GM23248 (cell line): ENCODE measurements around the gene OLFML1. TPM values are rescaled to one million over a fixed set of nuclear protein-coding genes. Genes with fewer than 3 reads are reported as not detected.
A peak's percentile ranks its signal among the peaks of the same experiment; 100 is the strongest.

Source experiments
- DNase-seq: peaks from one replicate; pipeline ENCODE4 v3.0.0-alpha.2; 2015
- H2AFZ ChIP-seq: fragments of 200-600 bp; sonication (generic); 2 replicates; pipeline ENCODE4 v1.6.1; 2016; ENCODE audit warnings: antibody characterized with exemption
- H3F3A ChIP-seq: fragments of 200-600 bp; sonication (generic); 2 replicates; pipeline ENCODE4 v1.6.1; 2016; ENCODE audit warnings: mild to moderate bottlenecking, antibody characterized with exemption, mixed run types; ENCODE audit not compliant: insufficient read depth
- H3K27ac ChIP-seq: fragments of 200-600 bp; sonication (generic); 2 replicates; pipeline ENCODE4 v1.5.1; 2016; ENCODE audit warnings: mild to moderate bottlenecking
- H3K27me3 ChIP-seq: fragments of 200-600 bp; sonication (generic); replicated peaks from 2 replicates; pipeline ENCODE4 v1.6.1; 2016; ENCODE audit warnings: mild to moderate bottlenecking; ENCODE audit not compliant: insufficient read depth
- H3K36me3 ChIP-seq: fragments of 200-600 bp; sonication (generic); 2 replicates; pipeline ENCODE4 v1.6.1; 2016; ENCODE audit warnings: low read depth, mild to moderate bottlenecking
- H3K4me1 ChIP-seq: fragments of 200-600 bp; sonication (generic); 2 replicates; pipeline ENCODE4 v1.6.1; 2016; ENCODE audit warnings: mild to moderate bottlenecking; ENCODE audit not compliant: insufficient read depth
- H3K4me2 ChIP-seq: fragments of 200-600 bp; sonication (generic); one replicate; pipeline ENCODE4 v1.6.1; 2016; ENCODE audit warnings: mild to moderate bottlenecking; ENCODE audit not compliant: unreplicated experiment
- H3K4me3 ChIP-seq: fragments of 200-600 bp; sonication (generic); 2 replicates; pipeline ENCODE4 v1.5.1; 2016; ENCODE audit warnings: mild to moderate bottlenecking
- H3K79me2 ChIP-seq: fragments of 200-600 bp; sonication (generic); 2 replicates; pipeline ENCODE4 v1.6.1; 2016; ENCODE audit warnings: mild to moderate bottlenecking; ENCODE audit not compliant: insufficient read depth
- H3K9ac ChIP-seq: fragments of 200-600 bp; sonication (generic); 2 replicates; pipeline ENCODE4 v1.6.1; 2016; ENCODE audit warnings: mild to moderate bottlenecking
- H3K9me2 ChIP-seq: fragments of 200-600 bp; sonication (generic); 2 replicates; pipeline ENCODE4 v1.6.1; 2016; ENCODE audit warnings: mixed run types, mild to moderate bottlenecking, moderate library complexity; ENCODE audit not compliant: insufficient read depth
- H3K9me3 ChIP-seq: fragments of 200-600 bp; sonication (generic); one replicate; pipeline ENCODE4 v1.6.1; 2017; ENCODE audit warnings: low read depth
- H4K20me1 ChIP-seq: fragments of 200-600 bp; sonication (generic); 2 replicates; pipeline ENCODE4 v1.6.0; 2016; ENCODE audit not compliant: insufficient read depth
- EZH2 ChIP-seq: fragments of 200-600 bp; sonication (generic); IDR thresholded peaks from 2 replicates; pipeline ENCODE4 v1.6.1; 2018; ENCODE audit warnings: antibody characterized with exemption, mild to moderate bottlenecking; ENCODE audit not compliant: insufficient read depth, poor library complexity, severe bottlenecking
- EZH2phosphoT487 ChIP-seq: fragments of 200-600 bp; sonication (generic); IDR thresholded peaks from 2 replicates; pipeline ENCODE4 v1.6.1; 2018; ENCODE audit warnings: antibody characterized with exemption, moderate library complexity, mild to moderate bottlenecking, low read depth; ENCODE audit not compliant: insufficient read depth
- WGBS, 2 experiments: methylation state at CpG; one replicate each; pipeline ENCODE4 v1.1.6; 2015 to 2017; ENCODE audit warnings: low lambda C conversion rate in 2 of 2, low coverage in 1 of 2; ENCODE audit errors: missing lambda C conversion rate in 2 of 2; 5-methylcytosine and 5-hydroxymethylcytosine counted together
- in situ Hi-C: fragments of 300-500 bp; cut with MboI; formaldehyde crosslinking; loops from 2 replicates; pipeline ENCODE4 v1.15.0; 2020
- polyA plus RNA-seq: library from polyadenylated mRNA; unstranded; fragments of >200 nt; fragmentation: Nextera tagmentation; extraction: Ambion mirVana; gene quantifications from 2 replicates; pipeline ENCODE4 v1.2.1, GENCODE V29; 2016
- total RNA-seq: library from RNA; depleted of rRNA; stranded (reverse); fragments of >200 nt; shearing (Covaris generic); gene quantifications from 2 replicates; pipeline ENCODE4 v1.2.3, GENCODE V29; 2014

The OLFML1 gene
- total and polyA plus RNA-seq, 2 experiments from 2014 or later, result 0.32 to 0.53 TPM

DNA sequence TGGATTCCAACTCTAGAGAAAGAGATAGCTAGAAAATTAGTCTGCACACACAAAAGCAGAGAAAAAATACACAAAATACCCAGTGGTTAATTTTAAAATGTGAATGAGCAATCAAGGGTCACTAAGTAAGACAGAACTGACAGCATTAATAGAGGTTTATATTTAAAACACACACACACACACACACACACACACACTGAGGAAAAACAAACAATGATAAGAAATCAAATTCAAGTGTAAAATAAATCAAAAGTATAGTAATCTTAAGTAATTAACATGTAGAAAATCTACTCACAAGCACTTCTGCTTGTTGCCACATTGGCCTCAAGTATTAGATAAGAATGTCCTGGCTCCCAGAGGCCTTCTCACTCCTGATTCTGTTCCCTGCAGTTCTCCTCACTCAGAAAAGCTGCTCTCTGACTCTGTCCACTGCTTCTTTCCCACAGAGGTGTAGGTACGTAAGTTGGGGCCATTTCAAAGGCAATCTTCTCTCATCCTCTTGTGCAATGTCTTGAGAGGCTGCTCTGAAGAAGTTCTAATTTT lies 33.3 kb upstream of the OLFML1 start:
- no peak overlapping the region for H3K27ac ChIP-seq
- in situ Hi-C loops, result no loop called here
- no peak overlapping the region for H3K9ac ChIP-seq
- no peaks in the 10 kb centered on the region for H3K9me3 ChIP-seq
- no peaks in the 10 kb centered on the region for H4K20me1 ChIP-seq
- no peak overlapping the region for H3K4me3 ChIP-seq
- H3K27me3 ChIP-seq, result no peaks in the 10 kb centered on the region
- no peaks in the 10 kb centered on the region for H3F3A ChIP-seq
- no peak overlapping the region for H3K4me2 ChIP-seq
- H3K79me2 ChIP-seq, result no peaks in the 10 kb centered on the region
- H3K9me2 ChIP-seq, result no peaks in the 10 kb centered on the region
- peaks cover 14% of the 10 kb centered on the region for H3K4me1 ChIP-seq
- 89 to 95% methylated on average over 1 of the region's 1 CpG for WGBS, 2 experiments
- no peak for DNase-seq
- H3K36me3 ChIP-seq, result no peaks in the 10 kb centered on the region
- TF ChIP-seq EZH2, result no peak
- TF ChIP-seq EZH2phosphoT487, result no peak
- no peak overlapping the region for H2AFZ ChIP-seq

DNA sequence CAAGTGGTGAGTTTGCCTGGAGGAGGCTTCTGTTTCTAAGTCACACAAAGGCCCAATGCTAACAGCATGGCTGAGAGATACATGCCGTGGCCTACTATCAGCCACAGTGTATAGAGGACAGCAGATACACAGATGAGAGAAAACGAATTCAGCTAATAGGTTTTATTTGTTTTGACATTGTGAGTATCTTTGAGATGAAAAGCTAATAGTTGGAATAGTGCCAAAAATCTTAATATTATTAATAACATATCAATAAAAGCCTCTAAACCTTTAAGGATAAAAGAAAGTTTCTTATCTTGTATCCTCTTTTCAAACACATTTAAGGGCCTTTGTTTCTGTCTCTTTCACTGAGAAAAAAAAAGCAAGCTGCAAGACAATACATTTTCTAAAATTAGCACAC lies 30.5 kb upstream of the OLFML1 start:
- Histone ChIP-seq H3K9me3 (no peaks in the 10 kb centered on the region), H3K79me2 (no peaks in the 10 kb centered on the region), H3K9ac (no peak overlapping the region), H2AFZ (no peak overlapping the region), H3K4me1 (peaks cover 16% of the 10 kb centered on the region), H3F3A (no peaks in the 10 kb centered on the region), H3K36me3 (no peaks in the 10 kb centered on the region), H4K20me1 (no peaks in the 10 kb centered on the region), H3K27me3 (no peaks in the 10 kb centered on the region), H3K4me3 (no peak overlapping the region), H3K4me2 (no peak overlapping the region), H3K9me2 (no peaks in the 10 kb centered on the region), H3K27ac (no peak overlapping the region)
- no peak for DNase-seq
- in situ Hi-C loops, result no loop called here
- WGBS, 2 experiments, result 43 to 54% methylated on average over 2 of the region's 2 CpGs
- TF ChIP-seq EZH2 (no peak), EZH2phosphoT487 (no peak)

GRCh38 chr11:7457211-7457610 lies 28.1 kb upstream of the OLFML1 start:
- peaks cover 7% of the 10 kb centered on the region; the same call in 1 of the 2 replicates for H3K4me1 ChIP-seq
- no peak overlapping the region for H2AFZ ChIP-seq
- 19 to 27% methylated on average over 1 of the region's 1 CpG for WGBS, 2 experiments
- H3K27me3 ChIP-seq, result no peaks in the 10 kb centered on the region; the same call in 1 of the 2 replicates
- H3K79me2 ChIP-seq, result no peaks in the 10 kb centered on the region
- no peak overlapping the region for H3K4me2 ChIP-seq
- no peaks in the 10 kb centered on the region for H3K9me2 ChIP-seq
- in situ Hi-C loops, result no loop called here
- DNase-seq, result peak; percentile 82
- no peaks in the 10 kb centered on the region for H3K36me3 ChIP-seq
- H3F3A ChIP-seq, result no peaks in the 10 kb centered on the region
- no peaks in the 10 kb centered on the region for H3K9me3 ChIP-seq
- H3K4me3 ChIP-seq, result no peak overlapping the region
- H3K9ac ChIP-seq, result no peak overlapping the region
- TF ChIP-seq EZH2phosphoT487, result no peak
- TF ChIP-seq EZH2, result no peak
- no peak overlapping the region for H3K27ac ChIP-seq
- no peaks in the 10 kb centered on the region for H4K20me1 ChIP-seq

GRCh38 chr11:7462706-7463105 lies 22.6 kb upstream of the OLFML1 start:
- no peak for TF ChIP-seq EZH2
- TF ChIP-seq EZH2phosphoT487, result no peak
- Histone ChIP-seq H3F3A (no peaks in the 10 kb centered on the region), H3K4me2 (no peak overlapping the region), H4K20me1 (no peaks in the 10 kb centered on the region), H3K79me2 (no peaks in the 10 kb centered on the region), H3K9me3 (no peaks in the 10 kb centered on the region), H3K4me3 (no peak overlapping the region), H3K9ac (no peak overlapping the region), H3K27ac (no peak overlapping the region), H3K9me2 (no peaks in the 10 kb centered on the region), H3K4me1 (0 out of 2 replicates have a peak, but pooled peaks cover 1% of the 10 kb centered on the region), H3K27me3 (no peaks in the 10 kb centered on the region; the same call in 1 of the 2 replicates), H3K36me3 (no peaks in the 10 kb centered on the region), H2AFZ (no peak overlapping the region)
- no peak for DNase-seq
- WGBS, 2 experiments, result 18% methylated on average over 1 of the region's 1 CpG
- in situ Hi-C loops, result no loop called here
